H1 (cell line): Measurements from ENCODE around the gene DYNC1I2. TPM values are rescaled to one million over a fixed set of nuclear protein-coding genes. Genes with fewer than 3 reads are reported as not detected.
A peak's percentile ranks its signal among the peaks of the same experiment; 100 is the strongest.

Experiments
- CTCF ChIA-PET: fragments of 300-600 bp; sonication (Branson Sonifier 250); formaldehyde crosslinking; loops from one replicate; lab custom pipeline; 2021; ENCODE audit not compliant: partially characterized antibody; lab: Charles Lee
- POLR2A ChIA-PET: fragments of 300-600 bp; sonication (Branson Sonifier 250); formaldehyde crosslinking; loops from one replicate; lab custom pipeline; 2021; ENCODE audit warnings: inconsistent platforms; ENCODE audit not compliant: partially characterized antibody; lab: Charles Lee
- DNase-seq, 2 experiments: peaks; one replicate each; pipeline versions ENCODE4 v3.0.0 to v3.0.0-alpha.2; 2010 to 2022; ENCODE audit warnings: low spot score in 2 of 2, low read depth in 1 of 2, mixed read lengths in 1 of 2
- FAIRE-seq: peaks from 2 replicates; lab custom pipeline; 2011; peaks lifted over from hg19 to GRCh38; lab: Jason Lieb, UNC
- H2AFZ ChIP-seq: 2 replicates; pipeline ENCODE4 v1.8.1; 2012; ENCODE audit warnings: low read length, inconsistent platforms
- H2AK5ac ChIP-seq: 2 replicates; pipeline ENCODE4 v1.6.1; 2013; ENCODE audit warnings: low read depth, low read length
- H2BK120ac ChIP-seq: replicated peaks from 2 replicates; pipeline ENCODE3; 2013; ENCODE audit warnings: low read depth, low read length, inconsistent platforms
- H2BK12ac ChIP-seq: 2 replicates; pipeline ENCODE4 v1.6.1; 2013; ENCODE audit warnings: low read depth, low read length
- H2BK15ac ChIP-seq: 2 replicates; pipeline ENCODE4 v1.6.1; 2013; ENCODE audit warnings: low read length
- H2BK20ac ChIP-seq: 2 replicates; pipeline ENCODE4 v1.6.1; 2013; ENCODE audit warnings: low read length
- H2BK5ac ChIP-seq: 2 replicates; pipeline ENCODE4 v1.6.1; 2013; ENCODE audit warnings: low read depth, low read length
- H3K14ac ChIP-seq: 2 replicates; pipeline ENCODE4 v1.6.1; 2013; ENCODE audit warnings: inconsistent platforms; ENCODE audit not compliant: insufficient read length
- H3K18ac ChIP-seq: 2 replicates; pipeline ENCODE4 v1.6.1; 2013; ENCODE audit warnings: low read length; ENCODE audit errors: extremely low read depth
- H3K23ac ChIP-seq: 2 replicates; pipeline ENCODE4 v1.6.1; 2013; ENCODE audit warnings: inconsistent platforms; ENCODE audit not compliant: insufficient read length
- H3K23me2 ChIP-seq: 2 replicates; pipeline ENCODE4 v1.6.1; 2013; ENCODE audit warnings: low read depth, low read length
- H3K27ac ChIP-seq: 2 replicates; pipeline ENCODE4 v1.6.1; 2011; ENCODE audit warnings: low read depth, low read length, inconsistent platforms
- H3K27me3 ChIP-seq, 4 experiments: replicated peaks in 1 of 4; 1 replicate in 1 of 4; 2 replicates in 3 of 4; pipeline versions ENCODE4 v1.6.1 to v1.8.1; 2011 to 2013; ENCODE audit warnings: low read length in 3 of 4, mild to moderate bottlenecking in 3 of 4, inconsistent platforms in 2 of 4, mixed read lengths in 2 of 4, moderate library complexity in 1 of 4; ENCODE audit not compliant: control insufficient read depth in 3 of 4, insufficient read depth in 3 of 4; ENCODE audit errors: extremely low read depth in 1 of 4
- H3K36me3 ChIP-seq, 4 experiments: 2 replicates each; pipeline versions ENCODE4 v1.6.1 to v1.8.1; 2011 to 2013; ENCODE audit warnings: mild to moderate bottlenecking in 4 of 4, low read length in 3 of 4, moderate library complexity in 2 of 4, control low read depth in 1 of 4, inconsistent platforms in 1 of 4; ENCODE audit not compliant: insufficient read depth in 4 of 4, control insufficient read depth in 2 of 4
- H3K4ac ChIP-seq: replicated peaks from 2 replicates; pipeline ENCODE3; 2013; ENCODE audit warnings: low read length, low read depth, mixed read lengths, inconsistent platforms; ENCODE audit not compliant: insufficient read length
- H3K4me1 ChIP-seq, 4 experiments: replicated peaks in 1 of 4; 1 replicate in 1 of 4; 2 replicates in 3 of 4; pipeline versions ENCODE4 v1.6.1 to v1.8.1; 2011 to 2013; ENCODE audit warnings: low read length in 3 of 4, inconsistent platforms in 2 of 4, mixed read lengths in 1 of 4; ENCODE audit not compliant: insufficient read depth in 4 of 4, control insufficient read depth in 3 of 4
- H3K4me2 ChIP-seq, 2 experiments: 2 replicates each; pipeline versions ENCODE4 v1.6.1 to v1.8.1; 2011 to 2013; ENCODE audit warnings: low read depth in 2 of 2, low read length in 2 of 2, control low read depth in 1 of 2, inconsistent platforms in 1 of 2, mild to moderate bottlenecking in 1 of 2; ENCODE audit not compliant: insufficient read depth in 1 of 2
- H3K4me3 ChIP-seq, 4 experiments: fragments of 200-600, 300-600 bp in 1 of 4; sonication (generic), shearing (Covaris generic), sonication (Bioruptor Twin) in 1 of 4; 2 replicates each; pipeline versions ENCODE4 v1.5.1 to v1.8.1; 2011 to 2016; ENCODE audit warnings: low read length in 4 of 4, low read depth in 3 of 4, control low read depth in 2 of 4, inconsistent platforms in 2 of 4, mild to moderate bottlenecking in 2 of 4, mixed read lengths in 1 of 4, moderate library complexity in 1 of 4; ENCODE audit not compliant: insufficient read depth in 2 of 4; ENCODE audit errors: extremely low read depth in 1 of 4
- H3K56ac ChIP-seq: replicated peaks from 2 replicates; pipeline ENCODE3; 2013; ENCODE audit warnings: low read depth, mild to moderate bottlenecking, mixed read lengths, low read length, inconsistent platforms; ENCODE audit not compliant: insufficient read length
- H3K79me1 ChIP-seq: 2 replicates; pipeline ENCODE4 v1.6.1; 2013; ENCODE audit warnings: low read depth, low read length, control low read depth
- H3K79me2 ChIP-seq, 2 experiments: 2 replicates each; pipeline versions ENCODE4 v1.6.1 to v1.8.1; 2012 to 2013; ENCODE audit warnings: low read length in 2 of 2, mild to moderate bottlenecking in 2 of 2, inconsistent platforms in 1 of 2; ENCODE audit not compliant: insufficient read depth in 2 of 2, control insufficient read depth in 1 of 2
- H3K9ac ChIP-seq, 4 experiments: replicated peaks in 1 of 4; 1 replicate in 1 of 4; 2 replicates in 3 of 4; pipeline versions ENCODE4 v1.6.1 to v1.8.1; 2011 to 2013; ENCODE audit warnings: low read depth in 3 of 4, low read length in 3 of 4, control low read depth in 2 of 4, mild to moderate bottlenecking in 2 of 4, moderate library complexity in 2 of 4, inconsistent platforms in 1 of 4; ENCODE audit errors: extremely low read depth in 1 of 4
- H3K9me3 ChIP-seq, 2 experiments: 2 replicates each; pipeline versions ENCODE4 v1.6.1 to v1.8.1; 2012 to 2013; ENCODE audit warnings: mild to moderate bottlenecking in 2 of 2, moderate library complexity in 2 of 2, control low read depth in 1 of 2, inconsistent platforms in 1 of 2, low read depth in 1 of 2, low read length in 1 of 2, mixed read lengths in 1 of 2; ENCODE audit not compliant: insufficient read depth in 2 of 2
- H4K20me1 ChIP-seq, 2 experiments: replicated peaks in 1 of 2; 2 replicates each; pipeline versions ENCODE3 to v1.8.1; 2011 to 2013; ENCODE audit warnings: inconsistent platforms in 2 of 2, low read length in 2 of 2, mild to moderate bottlenecking in 1 of 2; ENCODE audit not compliant: insufficient read depth in 2 of 2, control insufficient read depth in 1 of 2
- H4K5ac ChIP-seq: 2 replicates; pipeline ENCODE4 v1.6.1; 2013; ENCODE audit warnings: low read length, low read depth, mixed read lengths, inconsistent platforms; ENCODE audit not compliant: insufficient read length
- H4K8ac ChIP-seq: 2 replicates; pipeline ENCODE4 v1.8.0; 2013; ENCODE audit warnings: mild to moderate bottlenecking, moderate library complexity, low read length, inconsistent platforms; ENCODE audit not compliant: insufficient read depth; ENCODE audit errors: extremely low read depth
- H4K91ac ChIP-seq: replicated peaks from 2 replicates; pipeline ENCODE3; 2013; ENCODE audit warnings: low read length, mixed read lengths, inconsistent platforms; ENCODE audit not compliant: insufficient read length
- CREB1 ChIP-seq: IDR thresholded peaks from 2 replicates; pipeline ENCODE4 v1.6.1; 2012; ENCODE audit warnings: inconsistent platforms
- HDAC6 ChIP-seq: IDR thresholded peaks from one replicate; pipeline ENCODE4 v1.7.1; 2012; ENCODE audit warnings: low read depth, mild to moderate bottlenecking, inconsistent platforms, low read length, moderate library complexity
- JUN ChIP-seq: IDR thresholded peaks from 2 replicates; pipeline ENCODE4 v1.6.1; 2011; ENCODE audit warnings: low read depth, mild to moderate bottlenecking, improper control_type of control experiment, low read length
- PHF8 ChIP-seq: fragments of 200-600 bp; sonication (generic); conservative IDR thresholded peaks from 2 replicates; pipeline ENCODE4 v1.7.1; 2012; ENCODE audit warnings: low read depth, mild to moderate bottlenecking, inconsistent platforms, low read length, moderate library complexity
- POU5F1 ChIP-seq: IDR thresholded peaks from 2 replicates; pipeline ENCODE4 v1.6.1; 2011; ENCODE audit warnings: low read depth, mild to moderate bottlenecking, low read length, moderate library complexity
- RAD21 ChIP-seq, 2 experiments: IDR thresholded peaks in 1 of 2; conservative IDR thresholded peaks in 1 of 2; 2 replicates each; pipeline ENCODE4 v1.6.1; 2011; ENCODE audit warnings: low read depth in 2 of 2, low read length in 2 of 2, improper control_type of control experiment in 1 of 2, inconsistent platforms in 1 of 2, mild to moderate bottlenecking in 1 of 2, moderate library complexity in 1 of 2
- RNF2 ChIP-seq: fragments of 200-900, 300-1000 bp; sonication (generic); IDR thresholded peaks from 2 replicates; pipeline ENCODE4 v1.7.1; 2016; ENCODE audit warnings: borderline replicate concordance, low read depth, mild to moderate bottlenecking, antibody characterized with exemption, low read length; ENCODE audit not compliant: poor library complexity, severe bottlenecking; ENCODE audit errors: missing control alignments
- WGBS, 2 experiments: shearing (Covaris generic) in 1 of 2; methylation state at CpG; one replicate each; pipeline versions ENCODE4 v1.1.6 to v1.1.7; 2013 to 2015; ENCODE audit warnings: low lambda C conversion rate in 2 of 2, mixed read lengths in 2 of 2, inconsistent platforms in 1 of 2, low coverage in 1 of 2, missing lambda C conversion rate in 1 of 2; ENCODE audit not compliant: insufficient replicate concordance in 2 of 2, insufficient coverage in 1 of 2, insufficient read length in 1 of 2; ENCODE audit errors: extremely low coverage in 1 of 2, missing lambda C conversion rate in 1 of 2; 5-methylcytosine and 5-hydroxymethylcytosine counted together
- polyA plus RNA-seq, 7 experiments: library from polyadenylated mRNA; depleted of rRNA in 3 of 7; stranded (reverse) in 5 of 7; unstranded in 2 of 7; fragments of >200 nt in 5 of 7; fragments of 200-250 nt in 2 of 7; gene quantifications; 1 replicate in 5 of 7; 2 replicates in 1 of 7; 4 replicates in 1 of 7; pipeline versions ENCODE4 v1.2.1 to v1.2.3, GENCODE V29; 2011 to 2013; ENCODE audit warnings: missing spikeins in 2 of 7, mixed read lengths in 2 of 7
- total RNA-seq: library from RNA; stranded (reverse); fragmentation: NEBNext Ultra II Directional; extraction: Animal tissue kit (Norgen Biotek cat#: 25700); gene quantifications from 2 replicates; pipeline ENCODE4 v1.2.1, GENCODE V29; 2021
- TF ChIP-seq, protein P1 (sequence below): IDR thresholded peaks from 2 replicates; pipeline ENCODE4 v1.6.1; 2011; ENCODE audit warnings: low read length, improper control_type of control experiment

The DYNC1I2 gene
- total and polyA plus RNA-seq, 2 of the 8 experiments (the other 6 are each of a cell fraction or from before 2014, with no cell fraction given) = 67.3 to 68.1 TPM

DNA sequence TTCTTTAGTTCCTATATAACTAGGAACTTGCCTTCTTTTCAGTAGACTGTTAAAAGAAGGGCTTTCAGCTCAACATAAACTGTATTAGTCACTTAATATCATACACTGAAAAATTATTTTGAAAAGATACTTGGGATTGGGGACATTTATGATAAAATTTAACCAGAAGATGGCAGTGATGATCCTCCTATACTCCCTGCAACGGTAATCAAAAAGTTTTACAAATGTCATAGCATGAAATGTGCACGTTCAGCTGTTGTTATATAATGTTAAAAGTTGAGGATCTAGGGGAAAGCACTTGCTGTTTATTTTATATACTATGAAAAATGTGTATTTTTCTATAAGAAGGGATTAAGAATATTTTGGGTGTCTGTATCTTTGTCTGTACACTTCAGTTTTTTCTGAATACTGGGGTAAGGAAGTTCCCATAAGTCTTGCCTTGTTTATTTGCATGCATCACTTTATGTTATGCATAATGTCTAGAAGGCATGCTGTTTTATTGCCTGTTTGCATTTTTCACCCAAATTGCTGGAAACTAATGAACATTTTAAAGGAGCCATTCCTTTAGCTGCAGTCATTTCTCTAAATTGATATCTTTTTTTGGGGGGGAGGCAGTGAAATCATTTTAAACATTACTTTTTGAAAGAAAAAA is 19.0 kb downstream of the DYNC1I2 start:
- Histone ChIP-seq H3K4me1 (no peaks in the 10 kb centered on the region; a peak in 1 of 7 replicates), H3K79me1 (no peaks in the 10 kb centered on the region; the same call in 1 of the 2 replicates), H3K9me3 (no peaks in the 10 kb centered on the region), H4K8ac (no peak overlapping the region), H3K14ac (no peak overlapping the region), H3K23me2 (no peaks in the 10 kb centered on the region), H3K18ac (no peak overlapping the region), H2BK12ac (no peak overlapping the region), H2AFZ (no peak overlapping the region), H3K56ac (no peak overlapping the region), H3K4ac (no peak overlapping the region), H3K4me3 (no peak overlapping the region), H2BK5ac (no peak overlapping the region), H3K79me2 (no peaks in the 10 kb centered on the region), H3K23ac (no peak overlapping the region), H3K36me3 (no peaks in the 10 kb centered on the region; a peak in 1 of 8 replicates), H3K9ac (no peak overlapping the region), H4K91ac (no peak overlapping the region), H4K20me1 (peaks cover 0 to 2% of the 10 kb centered on the region in 2 experiments), H2BK120ac (no peak overlapping the region), H2BK20ac (no peak overlapping the region), H4K5ac (no peak overlapping the region), H2BK15ac (no peak overlapping the region), H3K4me2 (no peak overlapping the region), H2AK5ac (no peak overlapping the region), H3K27ac (no peak overlapping the region), H3K27me3 (no peaks in the 10 kb centered on the region)
- POLR2A ChIA-PET = no interaction called here
- CTCF ChIA-PET = interaction anchor here (0.6 to 8.4 kb wide), 11 partner anchors 9 to 400 kb away, joined by 3 to 64 read pairs (median 3); partner anchors contain the start of genes DLX2 and DYNC1I2
- FAIRE-seq (no peak), DNase-seq (no peak)
- 75% methylated on average over 2 of the region's 2 CpGs; no CpG with 5 or more reads in 1 of the 2 experiments for WGBS, 2 experiments
- TF ChIP-seq RNF2 = no peak
- TF ChIP-seq RAD21 (IDR thresholded peaks at IDR 0.05 in 1 of 2, conservative IDR thresholded peaks at IDR 0.05 in 1 of 2; ENCODE audit: low read depth in 2 of 2, low read length in 2 of 2) = peak; percentile 43 to 44
- TF ChIP-seq HDAC6 = no peak
- no peak for TF ChIP-seq PHF8
- TF ChIP-seq, protein P1, sequence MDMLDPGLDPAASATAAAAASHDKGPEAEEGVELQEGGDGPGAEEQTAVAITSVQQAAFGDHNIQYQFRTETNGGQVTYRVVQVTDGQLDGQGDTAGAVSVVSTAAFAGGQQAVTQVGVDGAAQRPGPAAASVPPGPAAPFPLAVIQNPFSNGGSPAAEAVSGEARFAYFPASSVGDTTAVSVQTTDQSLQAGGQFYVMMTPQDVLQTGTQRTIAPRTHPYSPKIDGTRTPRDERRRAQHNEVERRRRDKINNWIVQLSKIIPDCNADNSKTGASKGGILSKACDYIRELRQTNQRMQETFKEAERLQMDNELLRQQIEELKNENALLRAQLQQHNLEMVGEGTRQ = no peak
- no peak for TF ChIP-seq CREB1
- no peak for TF ChIP-seq POU5F1
- TF ChIP-seq JUN = no peak
